AG09319 (cell line): ENCODE measurements around the gene CD69.

Experiments used
- DNase-seq: peaks from one replicate; pipeline ENCODE4 v3.0.0-alpha.2; 2010; ENCODE audit warnings: low read depth; ENCODE audit errors: extremely low read depth
- CTCF ChIP-seq: IDR thresholded peaks from 2 replicates; pipeline ENCODE4 v1.5.1; 2011; ENCODE audit warnings: low read depth, mild to moderate bottlenecking, inconsistent platforms, low read length, moderate library complexity

CD69 gene

GRCh38 chr12:9760699-9761418 is at the start of gene CD69:
TSS of gene CD69 (minus strand) at chr12:9760901. CDS start at chr12:9760820, 81 bp downstream.
- TF ChIP-seq CTCF: no peak
- no peak for DNase-seq

- no peak for DNase-seq
- TF ChIP-seq CTCF: no peak
Measured at GRCh38 chr12:9809866-9810265, 49.2 kb upstream of the CD69 start.

- DNase-seq: no peak
- no peak for TF ChIP-seq CTCF
Measured at GRCh38 chr12:9809338-9809737, 48.6 kb upstream of the CD69 start.

GRCh38 chr12:9808504-9808903 is 47.8 kb upstream of the CD69 start:
- no peak for TF ChIP-seq CTCF
- DNase-seq: no peak

GRCh38 chr12:9806714-9807113 is 46.0 kb upstream of the CD69 start:
- DNase-seq: no peak
- no peak for TF ChIP-seq CTCF

- no peak for TF ChIP-seq CTCF
- no peak for DNase-seq
Measured at GRCh38 chr12:9805883-9806282, 45.2 kb upstream of the CD69 start.

GRCh38 chr12:9799961-9800360 is 39.3 kb upstream of the CD69 start:
- TF ChIP-seq CTCF: no peak
- no peak for DNase-seq
